Vagina (tissue), 2 donors: ENCODE results near the gene TDRD7.

Experiments used
- CTCF ChIP-seq, 3 experiments: fragments of 450-650 bp in 2 of 3; fragments of 200-600 bp in 1 of 3; sonication (generic) in 1 of 3; IDR thresholded peaks; one replicate each; pipeline ENCODE4 v1.5.1; 2017 to 2019; ENCODE audit warnings: antibody characterized with exemption in 3 of 3, mild to moderate bottlenecking in 2 of 3, moderate library complexity in 2 of 3
- POLR2A ChIP-seq, 2 donors: fragments of 450-650 bp; IDR thresholded peaks; one replicate each; pipeline ENCODE4 v1.6.1; 2017; ENCODE audit warnings: antibody characterized with exemption in 2 of 2, mild to moderate bottlenecking in 2 of 2, moderate library complexity in 2 of 2
- POLR2AphosphoS5 ChIP-seq, 2 donors: sonication (generic); formaldehyde crosslinking; IDR thresholded peaks; one replicate each; pipeline ENCODE4 v1.9.0; 2017; ENCODE audit warnings: antibody characterized with exemption in 2 of 2, mild to moderate bottlenecking in 2 of 2, low read depth in 1 of 2; ENCODE audit not compliant: insufficient read depth in 1 of 2

GRCh38 chr9:97368964-97369363, 42.9 kb upstream of the TDRD7 start:
- no peak for TF ChIP-seq CTCF (IDR thresholded peaks at IDR 0.05)
- TF ChIP-seq POLR2A (IDR thresholded peaks at IDR 0.05) = no peak
- TF ChIP-seq POLR2AphosphoS5 (IDR thresholded peaks at IDR 0.05; ENCODE audit: insufficient read depth in 1 of 2, low read depth in 1 of 2) = no peak
